ENCODE results near the gene CAPN15. TPM values are rescaled to one million over a fixed set of nuclear protein-coding genes. Genes with fewer than 3 reads are reported as not detected.

CAPN15 gene
- total and polyA plus RNA-seq, 2 of the 4 experiments (the other 2 are of a cell fraction): 9.3 to 24.3 TPM

GRCh38 chr16:519425-519824, 8.1 kb upstream of the CAPN15 start:
- peak overlapping the region; percentile 21 for H2AFZ ChIP-seq (replicated peaks; ENCODE audit: low read length, poor library complexity)
- H3K4ac ChIP-seq (ENCODE audit: low read depth, low read length): no peak overlapping the region
- H3K23ac ChIP-seq (ENCODE audit: low read depth, low read length): no peak overlapping the region
- H3K27me3 ChIP-seq (ENCODE audit: control insufficient read depth, insufficient read depth, low read length): no peaks in the 10 kb centered on the region
- POLR2A ChIA-PET (ENCODE audit: unreplicated experiment): no interaction called here
- H2BK20ac ChIP-seq (ENCODE audit: low read depth, low read length): no peak overlapping the region
- no peak overlapping the region for H2BK15ac ChIP-seq (ENCODE audit: low read depth, low read length)
- no peak overlapping the region for H3K27ac ChIP-seq (ENCODE audit: insufficient read depth, low read length)
- intact Hi-C loops (cut with micrococcal nuclease) (no loop called here), dilution Hi-C loops (cut with HindIII; ENCODE audit: low sequenced_read_pairs, unreplicated experiment) (no loop called here), in situ Hi-C loops (cut with MboI; ENCODE audit: low sequenced_read_pairs) (no loop called here)
- no peak overlapping the region for H4K8ac ChIP-seq (ENCODE audit: low read depth in 2 of 2, low read length in 2 of 2)
- 99% methylated on average over 15 of the region's 19 CpGs; no CpG with 5 or more reads in 1 of the 2 experiments for WGBS, 2 experiments (ENCODE audit: extremely low coverage in 2 of 2, insufficient read length in 1 of 2)
- H2AK5ac ChIP-seq (ENCODE audit: low read depth, low read length): no peak overlapping the region
- peaks cover 42% of the 10 kb centered on the region for H3K36me3 ChIP-seq (ENCODE audit: control insufficient read depth, insufficient read depth, low read length)
- peaks cover 6% of the 10 kb centered on the region; the same call in 1 of the 2 replicates for H3K9me1 ChIP-seq (ENCODE audit: insufficient read depth, low read length)
- no peak overlapping the region for H2BK120ac ChIP-seq (ENCODE audit: low read depth, low read length)
- no peak overlapping the region for H2BK5ac ChIP-seq (ENCODE audit: low read depth, low read length, poor library complexity, severe bottlenecking)
- no peaks in the 10 kb centered on the region for H3K4me1 ChIP-seq (ENCODE audit: control insufficient read depth, insufficient read depth, low read length)
- TF ChIP-seq ELK1 (IDR thresholded peaks at IDR 0.05; ENCODE audit: borderline replicate concordance, low read depth, low read length) (no peak), MAZ (IDR thresholded peaks at IDR 0.05; ENCODE audit: borderline replicate concordance, low read depth, low read length) (no peak), RAD21 (IDR thresholded peaks at IDR 0.05; ENCODE audit: low read length) (no peak), RCOR1 (IDR thresholded peaks at IDR 0.05; ENCODE audit: insufficient replicate concordance, low read length) (no peak), POLR2A (IDR thresholded peaks at IDR 0.05; ENCODE audit: low read depth, low read length) (no peak), RFX5 (IDR thresholded peaks at IDR 0.05; ENCODE audit: low read depth, low read length) (no peak), MXI1 (IDR thresholded peaks at IDR 0.05; ENCODE audit: borderline replicate concordance, low read depth, low read length) (no peak), CTCF (conservative IDR thresholded peaks at IDR 0.05; ENCODE audit: low read depth, low read length) (no peak), CHD1 (IDR thresholded peaks at IDR 0.05; ENCODE audit: low read depth, low read length) (no peak), CEBPB (IDR thresholded peaks at IDR 0.05; ENCODE audit: low read depth, low read length) (no peak), MAFK (IDR thresholded peaks at IDR 0.05; ENCODE audit: low read depth, low read length) (no peak), NFE2L2 (IDR thresholded peaks at IDR 0.05; ENCODE audit: low read depth, low read length) (no peak), FOS (IDR thresholded peaks at IDR 0.05; ENCODE audit: low read depth, low read length) (no peak), USF2 (IDR thresholded peaks at IDR 0.05; ENCODE audit: low read depth, low read length) (no peak), BHLHE40 (IDR thresholded peaks at IDR 0.05; ENCODE audit: low read depth, low read length) (no peak), SMC3 (IDR thresholded peaks at IDR 0.05; ENCODE audit: low read depth, low read length) (no peak)
- no peak overlapping the region for H3K14ac ChIP-seq (replicated peaks; ENCODE audit: low read depth, low read length)
- no peak overlapping the region for H4K91ac ChIP-seq (ENCODE audit: insufficient read depth, low read depth, low read length)
- H3K56ac ChIP-seq (ENCODE audit: extremely low read depth, insufficient read depth, low read length): no peak overlapping the region
- no peak overlapping the region for H2AK9ac ChIP-seq (replicated peaks; ENCODE audit: low read depth, low read length, poor library complexity)
- H3K9me3 ChIP-seq (ENCODE audit: control insufficient read depth, insufficient read depth, low read length): no peaks in the 10 kb centered on the region
- H3K9ac ChIP-seq (ENCODE audit: low read depth, low read length): no peak overlapping the region
- no TSS peak for BruUV-seq (replicated peaks)
- H4K20me1 ChIP-seq (ENCODE audit: insufficient read depth, low read length): peaks cover 12% of the 10 kb centered on the region
- no peak overlapping the region for H3K4me2 ChIP-seq (ENCODE audit: low read depth, low read length)
- CTCF ChIA-PET: no interaction called here
- no peak for DNase-seq
- H3K18ac ChIP-seq (ENCODE audit: low read depth, low read length): no peak overlapping the region
- peaks cover 0 to 25% of the 10 kb centered on the region in 2 experiments; a peak in 2 of 4 replicates for H3K79me1 ChIP-seq (ENCODE audit: low read depth in 1 of 2, low read length in 2 of 2)
- ATAC-seq (ENCODE audit: low read depth): no peak
- no peak overlapping the region for H3K4me3 ChIP-seq (ENCODE audit: insufficient read depth, low read depth, low read length)
- H4K5ac ChIP-seq (ENCODE audit: low read depth, low read length): no peak overlapping the region

Measured in IMR-90 (cell line).